ENCODE data around the gene ITPR3. TPM values are rescaled to one million over a fixed set of nuclear protein-coding genes. Genes with fewer than 3 reads are reported as not detected.
A peak's percentile ranks its signal among the peaks of the same experiment; 100 is the strongest.

ITPR3 gene
- total and polyA plus RNA-seq, 2 experiments from 2014 or later: 0.13 to 1.1 TPM

GRCh38 chr6:33577718-33578117 lies 43.4 kb upstream of the ITPR3 start:
- no peak for DNase-seq (ENCODE audit: low read depth in 1 of 2, low spot score in 1 of 2)
- no peak for TF ChIP-seq CTCF (IDR thresholded peaks at IDR 0.05; ENCODE audit: low read depth, low read length)
- Histone ChIP-seq H3K27ac (no peak overlapping the region), H3K27me3 (no peaks in the 10 kb centered on the region), H3K4me3 (no peak overlapping the region), H3K9me3 (ENCODE audit: low read depth) (no peaks in the 10 kb centered on the region), H3K4me1 (ENCODE audit: low read depth) (peaks cover 7% of the 10 kb centered on the region), H3K36me3 (peaks cover 18% of the 10 kb centered on the region)

- H3K4me3 ChIP-seq: no peak overlapping the region
- no peak for TF ChIP-seq CTCF (IDR thresholded peaks at IDR 0.05; ENCODE audit: low read depth, low read length)
- peaks cover 7% of the 10 kb centered on the region for H3K4me1 ChIP-seq (ENCODE audit: low read depth)
- H3K9me3 ChIP-seq (ENCODE audit: low read depth): no peaks in the 10 kb centered on the region
- DNase-seq (ENCODE audit: low read depth in 1 of 2, low spot score in 1 of 2): no peak
- peaks cover 18% of the 10 kb centered on the region for H3K36me3 ChIP-seq
- no peak overlapping the region for H3K27ac ChIP-seq
- H3K27me3 ChIP-seq: no peaks in the 10 kb centered on the region
Observed at GRCh38 chr6:33578164-33578563, 43.0 kb upstream of the ITPR3 start.

GRCh38 chr6:33578588-33579011 lies 42.5 kb upstream of the ITPR3 start:
- Histone ChIP-seq H3K27ac (no peak overlapping the region), H3K4me3 (no peak overlapping the region), H3K27me3 (no peaks in the 10 kb centered on the region), H3K9me3 (ENCODE audit: low read depth) (no peaks in the 10 kb centered on the region), H3K4me1 (ENCODE audit: low read depth) (peaks cover 7% of the 10 kb centered on the region), H3K36me3 (peaks cover 18% of the 10 kb centered on the region)
- TF ChIP-seq CTCF (IDR thresholded peaks at IDR 0.05; ENCODE audit: low read depth, low read length): no peak
- DNase-seq (ENCODE audit: low read depth in 1 of 2, low spot score in 1 of 2): no peak

- peak within 1 kb of the TSS; percentile 75 for H3K27ac ChIP-seq
Observed at GRCh38 chr6:33579828-33580714, 41.1 kb upstream of the ITPR3 start, which contains the start of gene BAK1. Gene BAK1 (minus strand): TSS chr6:33580276. CDS start chr6:33577604, 2,672 bp downstream.

GRCh38 chr6:33581186-33581585 lies 39.9 kb upstream of the ITPR3 start:
- Histone ChIP-seq H3K27ac (no peak overlapping the region), H3K9me3 (ENCODE audit: low read depth) (no peaks in the 10 kb centered on the region), H3K36me3 (peaks cover 4% of the 10 kb centered on the region), H3K4me1 (ENCODE audit: low read depth) (peaks cover 7% of the 10 kb centered on the region), H3K4me3 (no peak overlapping the region), H3K27me3 (no peaks in the 10 kb centered on the region)
- no peak for TF ChIP-seq CTCF (IDR thresholded peaks at IDR 0.05; ENCODE audit: low read depth, low read length)
- no peak for DNase-seq (ENCODE audit: low read depth in 1 of 2, low spot score in 1 of 2)

More at GRCh38 chr6:33579828-33580714, 41.1 kb upstream of the ITPR3 start, which contains the start of gene BAK1:
- Histone ChIP-seq H3K4me1 (ENCODE audit: low read depth) (peaks cover 7% of the 10 kb centered on the region), H3K36me3 (peaks cover 7% of the 10 kb centered on the region), H3K4me3 (peak within 1 kb of the TSS; percentile 61), H3K27me3 (no peaks in the 10 kb centered on the region), H3K9me3 (ENCODE audit: low read depth) (no peaks in the 10 kb centered on the region)
- DNase-seq (ENCODE audit: low read depth in 1 of 2, low spot score in 1 of 2): peak; percentile 91 to 94
- TF ChIP-seq CTCF (IDR thresholded peaks at IDR 0.05; ENCODE audit: low read depth, low read length): peak; percentile 58

Measured in cardiac muscle cell (in vitro differentiated cells and primary cell).